Ovary (tissue), 9 donors: ENCODE data around the gene TTC31. TPM values are rescaled to one million over a fixed set of nuclear protein-coding genes. Genes with fewer than 3 reads are reported as not detected.

Experiments used
- DNase-seq, 5 donors: peaks; one replicate each; pipeline ENCODE4 v3.0.0-alpha.2; 2019 to 2020
- H3K27ac ChIP-seq, 2 donors: fragments of 200-600 bp; one replicate each; pipeline versions ENCODE4 v1.5.1 to v1.8.0; 2019 to 2022
- H3K27me3 ChIP-seq: fragments of 200-600 bp; one replicate; pipeline ENCODE4 v1.8.0; 2022
- H3K36me3 ChIP-seq: fragments of 200-600 bp; sonication (generic); one replicate; pipeline ENCODE4 v1.5.1; 2019
- H3K4me1 ChIP-seq: one replicate; pipeline ENCODE4 v1.8.1; 2013; ENCODE audit warnings: mild to moderate bottlenecking, moderate library complexity; ENCODE audit not compliant: insufficient read depth
- H3K4me3 ChIP-seq: fragments of 200-600 bp; sonication (generic); one replicate; pipeline ENCODE4 v1.5.1; 2017
- H3K9me3 ChIP-seq, 2 donors: fragments of 200-600 bp in 1 of 2; sonication (generic) in 1 of 2; one replicate each; pipeline versions ENCODE4 v1.5.1 to v1.8.1; 2013 to 2019; ENCODE audit warnings: mild to moderate bottlenecking in 1 of 2, moderate library complexity in 1 of 2
- CTCF ChIP-seq, 3 donors: fragments of 450-650 bp in 2 of 3; fragments of 200-600 bp in 1 of 3; IDR thresholded peaks; one replicate each; pipeline versions ENCODE4 v1.5.1 to v1.8.0; 2016 to 2022; ENCODE audit warnings: antibody characterized with exemption in 3 of 3, mild to moderate bottlenecking in 1 of 3
- EP300 ChIP-seq: sonication (generic); formaldehyde crosslinking; IDR thresholded peaks from one replicate; pipeline ENCODE4 v1.6.1; 2017; ENCODE audit warnings: antibody characterized with exemption
- POLR2A ChIP-seq: fragments of 450-650 bp; IDR thresholded peaks from one replicate; pipeline ENCODE4 v1.6.1; 2017; ENCODE audit warnings: antibody characterized with exemption, mild to moderate bottlenecking, moderate library complexity
- WGBS, 3 donors: extraction: QIAGEN DNeasy Blood & Tissue Kit in 1 of 3; methylation state at CpG; one replicate each; pipeline versions ENCODE4 v1.1.5 to v1.1.7; 2013 to 2017; 5-methylcytosine and 5-hydroxymethylcytosine counted together
- intact Hi-C, 4 donors: fragments of 100-400 bp; cut with DNase I; formaldehyde crosslinking; loops; one replicate each; pipeline versions ENCODE4 v1.11.0 to v1.15.1; 2022 to 2023
- polyA plus RNA-seq, 2 donors: library from polyadenylated mRNA; stranded (reverse); fragments of 200-250 nt in 1 of 2; fragments of 350-450 nt in 1 of 2; fragmentation: Illumina TruSeq in 1 of 2; extraction: RNeasy Lipid Tissue Mini Kit (QIAGEN cat#74804) in 1 of 2; gene quantifications; one replicate each; pipeline ENCODE4 v1.2.3, GENCODE V29; 2013 to 2014
- total RNA-seq, 7 donors: library from RNA; depleted of rRNA in 2 of 7; stranded (reverse); fragments of >200 nt in 2 of 7; fragmentation: NEBNext Ultra II Directional in 3 of 7; extraction: Animal tissue kit (Norgen Biotek cat#: 25700) in 3 of 7; gene quantifications; one replicate each; pipeline versions ENCODE4 v1.1.0 to v1.2.4, GENCODE V29; 2016 to 2023
- donor health status: DM: no; HTN: no; CAD: no; lungs with moderate emphysema.
- donor health status: DM: no; HTN: no; CAD: no.
- donor health status: Bipolar disorder and iron deficiency.
- donor health status: DM: yes; HTN: yes; CAD: no.
- donor health status: DM: no; HTN: no; CAD: no.
- donor health status: DM: yes; HTN: yes; CAD: no.

Gene TTC31
- total and polyA plus RNA-seq, 9 donors: 12.9 to 21.7 (median 15.7) TPM

GRCh38 chr2:74538881-74539339, 56.0 kb downstream of the TTC31 start:
- Histone ChIP-seq H3K9me3 (no peaks in the 10 kb centered on the region), H3K4me1 (no peaks in the 10 kb centered on the region), H3K27me3 (no peaks in the 10 kb centered on the region), H3K36me3 (no peaks in the 10 kb centered on the region), H3K27ac (no peak overlapping the region), H3K4me3 (no peak overlapping the region)
- intact Hi-C loops: no loop called here
- no peak for DNase-seq
- no peak for TF ChIP-seq EP300
- TF ChIP-seq POLR2A: no peak
- no peak for TF ChIP-seq CTCF (IDR thresholded peaks at IDR 0.05)
- WGBS, 3 donors: 78 to 84% (median 82%) methylated on average over 7 of the region's 7 CpGs

DNA sequence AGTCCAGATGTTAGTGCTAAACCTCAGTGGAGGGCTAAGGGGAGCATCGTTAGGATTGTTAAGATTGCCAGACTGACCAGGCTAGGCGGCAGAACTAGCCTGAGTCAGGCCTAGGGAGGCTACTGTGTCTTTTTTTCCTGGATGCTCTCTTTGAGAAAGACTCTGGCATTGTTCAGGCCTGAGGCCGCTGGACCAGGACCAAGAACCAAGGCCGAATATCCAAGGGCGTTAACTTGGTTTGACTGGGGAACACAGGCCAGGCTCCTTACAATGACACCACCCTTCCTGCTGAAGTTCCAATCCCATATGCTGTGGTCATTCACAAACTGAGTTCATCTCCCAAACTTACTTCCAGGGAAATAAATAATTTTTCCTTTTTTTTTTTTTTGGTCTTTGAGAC, 57.4 kb downstream of the TTC31 start:
- Histone ChIP-seq H3K27me3 (no peaks in the 10 kb centered on the region), H3K27ac (no peak overlapping the region), H3K4me1 (no peaks in the 10 kb centered on the region), H3K9me3 (no peaks in the 10 kb centered on the region), H3K4me3 (no peak overlapping the region), H3K36me3 (no peaks in the 10 kb centered on the region)
- intact Hi-C loops: no loop called here
- 62 to 83% (median 72%) methylated on average over 5 of the region's 5 CpGs for WGBS, 3 donors
- TF ChIP-seq POLR2A (no peak), CTCF (IDR thresholded peaks at IDR 0.05) (no peak), EP300 (no peak)
- DNase-seq: no peak

- H3K27ac ChIP-seq: no peak overlapping the region
- H3K9me3 ChIP-seq: no peaks in the 10 kb centered on the region
- no peaks in the 10 kb centered on the region for H3K4me1 ChIP-seq
- TF ChIP-seq POLR2A (no peak), CTCF (IDR thresholded peaks at IDR 0.05) (no peak), EP300 (no peak)
- DNase-seq: no peak
- WGBS, 3 donors: 70 to 86% (median 84%) methylated on average over 1 of the region's 1 CpG
- no peaks in the 10 kb centered on the region for H3K36me3 ChIP-seq
- H3K27me3 ChIP-seq: no peaks in the 10 kb centered on the region
- no peak overlapping the region for H3K4me3 ChIP-seq
- intact Hi-C loops: no loop called here
These were observed 60.1 kb downstream of the TTC31 start for GRCh38 chr2:74542978-74543377.

Other genes with a start within 250 kb of the TTC31 start
- gene SLC4A5, start 139.7 kb upstream of the TTC31 start, total RNA-seq: 1 to 10 TPM; 1.5 to 6.3 (median 2.7) TPM
- gene SLC4A5, start 139.7 kb upstream of the TTC31 start, polyA plus RNA-seq: 1 to 10 TPM; 1.1 to 1.4 TPM
- 100 to 1,000 TPM in 5 of 7 donors, 10 to 100 TPM in 2; 58.5 to 127 (median 111) TPM for gene DCTN1, start 102.8 kb upstream of the TTC31 start, total RNA-seq
- 100 to 1,000 TPM in 1 of 2 donors, 10 to 100 TPM in 1; 59.5 to 108 TPM for gene DCTN1, start 102.8 kb upstream of the TTC31 start, polyA plus RNA-seq
- 1 to 10 TPM; 1.3 to 9.9 (median 4.5) TPM for gene C2orf81, start 61.5 kb upstream of the TTC31 start, total RNA-seq
- gene C2orf81, start 61.5 kb upstream of the TTC31 start, polyA plus RNA-seq: 1 to 10 TPM in 1 of 2 donors, under 1 TPM in 1; 0.85 to 5.1 TPM
- 10 to 100 TPM in 6 of 7 donors, 1 to 10 TPM in 1; 8.8 to 41.6 (median 16.2) TPM for gene WDR54, start 61.4 kb upstream of the TTC31 start, total RNA-seq
- gene WDR54, start 61.4 kb upstream of the TTC31 start, polyA plus RNA-seq: 10 to 100 TPM in 1 of 2 donors, 1 to 10 TPM in 1; 8.6 to 22.4 TPM
- gene RTKN, start 41.1 kb upstream of the TTC31 start, total RNA-seq: 10 to 100 TPM in 5 of 7 donors, 1 to 10 TPM in 2; 1.6 to 30.9 (median 12.2) TPM
- gene RTKN, start 41.1 kb upstream of the TTC31 start, polyA plus RNA-seq: 1 to 10 TPM; 8.6 TPM
- gene INO80B, start 28.0 kb upstream of the TTC31 start, total RNA-seq: 10 to 100 TPM in 6 of 7 donors, 1 to 10 TPM in 1; 9.4 to 60.9 (median 49.6) TPM
- 10 to 100 TPM; 45.1 to 48.6 TPM for gene INO80B, start 28.0 kb upstream of the TTC31 start, polyA plus RNA-seq
- gene WBP1, start 24.6 kb upstream of the TTC31 start, total RNA-seq: 10 to 100 TPM; 61.9 to 93.8 (median 73.3) TPM
- 100 to 1,000 TPM in 1 of 2 donors, 10 to 100 TPM in 1; 52.4 to 114 TPM for gene WBP1, start 24.6 kb upstream of the TTC31 start, polyA plus RNA-seq
- gene MOGS, start 17.7 kb upstream of the TTC31 start, total RNA-seq: 10 to 100 TPM; 26.3 to 38.6 (median 36.0) TPM
- 10 to 100 TPM; 20.4 to 24.6 TPM for gene MOGS, start 17.7 kb upstream of the TTC31 start, polyA plus RNA-seq
- 100 to 1,000 TPM in 1 of 7 donors, 10 to 100 TPM in 6; 21.9 to 105 (median 85.1) TPM for gene MRPL53, start 10.4 kb upstream of the TTC31 start, total RNA-seq
- gene MRPL53, start 10.4 kb upstream of the TTC31 start, polyA plus RNA-seq: 10 to 100 TPM; 13.1 to 60.1 TPM
- gene CCDC142, start 83 bp upstream of the TTC31 start, total RNA-seq: 10 to 100 TPM; 13.1 to 31.1 (median 23.4) TPM
- gene CCDC142, start 83 bp upstream of the TTC31 start, polyA plus RNA-seq: 1 to 10 TPM; 3.7 to 8.7 TPM
- gene LBX2, start 16.5 kb downstream of the TTC31 start, total RNA-seq: 1 to 10 TPM in 1 of 7 donors, under 1 TPM in 3, not detected in 3; 0.15 to 1.2 (median 0.28) TPM
- gene LBX2, start 16.5 kb downstream of the TTC31 start, polyA plus RNA-seq: under 1 TPM in 1 of 2 donors, not detected in 1; 0.15 TPM
- gene PCGF1, start 24.6 kb downstream of the TTC31 start, total RNA-seq: 10 to 100 TPM in 5 of 7 donors, 1 to 10 TPM in 2; 9.3 to 24.3 (median 12.2) TPM
- gene PCGF1, start 24.6 kb downstream of the TTC31 start, polyA plus RNA-seq: 10 to 100 TPM; 14.9 to 23.4 TPM
- not detected for gene TLX2, start 31.4 kb downstream of the TTC31 start, total RNA-seq
- not detected for gene TLX2, start 31.4 kb downstream of the TTC31 start, polyA plus RNA-seq
- gene DQX1, start 43.1 kb downstream of the TTC31 start, total RNA-seq: 1 to 10 TPM in 1 of 7 donors, under 1 TPM in 2, not detected in 4; 0.20 to 1.1 (median 0.24) TPM
- under 1 TPM in 1 of 2 donors, not detected in 1; 0.06 TPM for gene DQX1, start 43.1 kb downstream of the TTC31 start, polyA plus RNA-seq
- gene AUP1, start 46.6 kb downstream of the TTC31 start, total RNA-seq: 100 to 1,000 TPM in 1 of 7 donors, 10 to 100 TPM in 6; 57.1 to 101 (median 70.4) TPM
- 10 to 100 TPM; 65.8 to 87.1 TPM for gene AUP1, start 46.6 kb downstream of the TTC31 start, polyA plus RNA-seq
- 10 to 100 TPM; 28.7 to 47.6 (median 36.4) TPM for gene HTRA2, start 46.9 kb downstream of the TTC31 start, total RNA-seq
- gene HTRA2, start 46.9 kb downstream of the TTC31 start, polyA plus RNA-seq: 10 to 100 TPM; 37.5 to 38.9 TPM
- 1 to 10 TPM; 2.3 to 5.9 (median 4.4) TPM for gene LOXL3, start 70.9 kb downstream of the TTC31 start, total RNA-seq
- gene LOXL3, start 70.9 kb downstream of the TTC31 start, polyA plus RNA-seq: 1 to 10 TPM; 3.7 to 8.5 TPM
- gene DOK1, start 71.6 kb downstream of the TTC31 start, total RNA-seq: 10 to 100 TPM in 6 of 7 donors, 1 to 10 TPM in 1; 9.4 to 16.0 (median 13.6) TPM
- gene DOK1, start 71.6 kb downstream of the TTC31 start, polyA plus RNA-seq: 10 to 100 TPM in 1 of 2 donors, 1 to 10 TPM in 1; 6.5 to 11.8 TPM
- under 1 TPM in 4 of 7 donors, not detected in 3; 0.36 to 0.50 (median 0.45) TPM for gene M1AP, start 165.2 kb downstream of the TTC31 start, total RNA-seq
- gene M1AP, start 165.2 kb downstream of the TTC31 start, polyA plus RNA-seq: under 1 TPM; 0.42 to 0.72 TPM
- gene SEMA4F, start 171.2 kb downstream of the TTC31 start, total RNA-seq: 10 to 100 TPM in 3 of 7 donors, 1 to 10 TPM in 4; 6.2 to 13.5 (median 7.4) TPM
- gene SEMA4F, start 171.2 kb downstream of the TTC31 start, polyA plus RNA-seq: 1 to 10 TPM; 3.8 to 6.9 TPM